Stimulated activated CD4-positive, alpha-beta T cell treated with anti-CD3 and anti-CD28 coated beads, TNF-alpha, amount 100 ng/mL, for 1 hour (primary cell): ENCODE data around the gene HAND2.

ENCODE experiments used
- DNase-seq, 3 donors: peaks; one replicate each; pipeline ENCODE4 v3.0.0-alpha.2; 2020; ENCODE audit warnings: low read depth in 3 of 3, low spot score in 1 of 3

The HAND2 gene

DNA sequence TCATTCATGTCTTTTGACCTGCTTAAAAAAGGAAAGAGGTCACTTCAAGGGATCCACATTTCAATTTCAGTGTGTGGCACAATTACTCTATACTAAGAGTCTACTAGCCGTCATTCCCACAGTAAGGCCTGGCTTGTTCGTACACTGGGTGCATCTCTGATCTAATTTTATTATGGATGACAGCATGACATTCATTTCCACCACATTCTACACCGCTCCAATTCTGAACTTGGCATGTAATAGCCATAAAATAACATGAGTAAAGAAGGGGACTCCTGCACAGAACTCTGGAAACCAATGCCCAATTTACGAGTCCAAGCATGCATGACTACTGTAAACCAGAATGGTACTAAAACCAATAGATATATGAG lies 51.1 kb downstream of the HAND2 start:
- DNase-seq = no peak

DNA sequence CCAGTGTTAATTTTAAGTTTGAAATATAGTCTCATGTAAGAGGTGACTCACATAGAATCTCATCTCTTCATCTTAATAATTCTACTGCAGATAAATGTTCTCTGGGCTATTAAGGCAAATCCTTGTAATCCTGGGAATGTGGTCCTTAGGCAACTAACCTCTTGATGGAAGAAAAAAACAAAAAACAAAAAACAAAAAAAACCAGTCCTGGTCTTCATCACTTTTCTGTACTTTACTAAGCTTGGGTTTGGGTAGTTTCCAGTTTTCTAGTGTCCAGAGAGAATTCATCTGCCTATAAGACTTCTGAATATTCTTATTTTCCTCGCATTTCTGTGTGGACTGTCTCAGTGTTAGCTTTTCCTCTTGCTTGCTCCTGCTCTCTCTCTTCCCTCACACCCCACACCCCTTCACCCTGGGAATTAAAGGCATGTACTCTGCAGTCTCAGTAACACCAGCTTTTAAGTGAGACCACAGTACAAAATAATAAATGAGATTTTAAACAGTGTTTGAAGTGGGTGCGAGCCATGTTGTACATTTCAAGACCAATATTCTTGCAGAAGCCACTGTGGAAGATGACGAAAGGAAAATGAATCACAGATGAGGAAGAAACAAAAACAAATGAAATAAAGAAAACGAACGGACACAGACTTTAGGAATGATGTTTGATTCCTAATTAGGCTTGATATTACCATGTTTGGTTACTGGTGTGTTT lies 51.7 kb downstream of the HAND2 start:
- DNase-seq = no peak

DNA sequence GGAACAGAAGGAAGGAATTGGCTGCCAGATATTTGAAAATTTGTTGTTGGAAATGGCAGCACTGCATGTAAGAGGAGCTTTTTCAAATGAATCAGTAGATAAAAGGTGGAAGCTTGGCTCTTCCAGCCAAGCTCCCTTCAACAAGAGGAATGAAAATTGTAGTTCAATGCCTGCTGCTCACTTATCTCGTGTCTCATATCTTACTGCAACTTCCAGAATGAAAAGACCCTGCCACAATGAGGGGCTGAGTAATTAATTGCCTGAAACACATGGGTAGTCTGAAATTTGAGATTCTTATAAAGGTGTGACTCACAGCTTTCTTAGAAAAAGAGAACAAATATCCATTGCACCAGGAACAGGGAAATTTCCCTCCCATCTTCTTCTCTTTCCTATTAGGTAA lies 53.0 kb downstream of the HAND2 start:
- no peak for DNase-seq
